Islet precursor cell (in vitro differentiated cells): ENCODE data around the gene NR0B1.

Experiments
- DNase-seq: peaks from one replicate; pipeline ENCODE4 v3.0.0-alpha.2; 2018

NR0B1 gene, protein sequence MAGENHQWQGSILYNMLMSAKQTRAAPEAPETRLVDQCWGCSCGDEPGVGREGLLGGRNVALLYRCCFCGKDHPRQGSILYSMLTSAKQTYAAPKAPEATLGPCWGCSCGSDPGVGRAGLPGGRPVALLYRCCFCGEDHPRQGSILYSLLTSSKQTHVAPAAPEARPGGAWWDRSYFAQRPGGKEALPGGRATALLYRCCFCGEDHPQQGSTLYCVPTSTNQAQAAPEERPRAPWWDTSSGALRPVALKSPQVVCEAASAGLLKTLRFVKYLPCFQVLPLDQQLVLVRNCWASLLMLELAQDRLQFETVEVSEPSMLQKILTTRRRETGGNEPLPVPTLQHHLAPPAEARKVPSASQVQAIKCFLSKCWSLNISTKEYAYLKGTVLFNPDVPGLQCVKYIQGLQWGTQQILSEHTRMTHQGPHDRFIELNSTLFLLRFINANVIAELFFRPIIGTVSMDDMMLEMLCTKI

DNA sequence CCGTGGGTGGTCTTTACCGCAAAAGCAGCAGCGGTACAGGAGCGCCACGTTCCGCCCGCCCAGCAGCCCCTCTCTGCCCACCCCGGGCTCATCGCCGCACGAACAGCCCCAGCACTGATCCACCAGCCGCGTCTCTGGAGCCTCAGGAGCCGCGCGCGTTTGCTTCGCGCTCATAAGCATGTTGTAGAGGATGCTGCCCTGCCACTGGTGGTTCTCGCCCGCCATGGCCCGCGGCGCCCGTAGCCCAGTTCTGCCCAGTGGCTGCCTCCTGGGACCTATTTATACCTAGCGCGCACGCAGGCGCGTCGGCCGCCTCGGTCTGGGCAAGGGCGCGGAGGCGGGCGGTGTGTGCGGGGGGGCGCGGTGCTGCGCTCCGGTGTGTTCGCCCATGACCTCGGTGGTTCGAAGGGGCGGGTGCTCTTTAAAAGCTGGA, at the start of gene NR0B1:
TSS of gene NR0B1 (minus strand) at position 252 of the 433 bp plus-strand sequence. CDS start at position 225, 27 bp downstream.
- DNase-seq: no peak

DNA sequence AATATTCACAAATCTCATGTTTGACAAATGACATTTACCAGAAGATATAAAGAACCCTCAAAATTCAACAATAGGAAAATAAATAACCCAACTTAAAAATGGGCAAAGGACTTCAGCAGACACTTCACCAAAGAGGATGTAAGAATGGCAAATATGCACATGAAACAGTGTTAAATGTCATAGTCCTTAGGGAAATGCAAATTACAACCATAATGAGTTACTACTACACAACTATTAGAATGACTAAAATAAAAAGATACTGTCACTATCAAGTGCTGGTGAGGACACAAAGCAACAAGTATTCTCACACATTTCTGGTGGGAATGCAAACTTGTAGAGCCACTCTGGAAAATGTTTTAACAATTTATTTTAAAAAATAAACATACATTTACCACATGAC, 40.8 kb upstream of the NR0B1 start:
- DNase-seq: no peak

DNA sequence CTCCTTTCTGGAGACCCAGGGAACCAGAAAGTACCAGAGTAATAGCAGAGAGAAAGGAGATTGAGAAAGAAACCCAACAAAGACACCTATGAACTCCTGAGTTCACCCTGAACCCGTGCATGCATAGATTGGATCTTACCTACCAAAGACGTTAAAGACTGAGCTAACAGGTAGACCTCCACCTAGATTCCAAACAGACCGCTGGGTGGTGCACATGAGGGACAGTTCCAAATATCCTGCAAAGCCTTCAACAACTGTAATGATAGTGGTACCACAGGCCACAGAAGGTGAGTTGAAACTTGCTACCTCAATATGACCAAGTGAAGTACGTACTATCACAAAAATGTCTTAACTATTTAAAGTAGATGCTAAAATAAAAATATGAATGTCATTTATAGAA, 34.0 kb upstream of the NR0B1 start:
- peak; percentile 45 for DNase-seq

DNA sequence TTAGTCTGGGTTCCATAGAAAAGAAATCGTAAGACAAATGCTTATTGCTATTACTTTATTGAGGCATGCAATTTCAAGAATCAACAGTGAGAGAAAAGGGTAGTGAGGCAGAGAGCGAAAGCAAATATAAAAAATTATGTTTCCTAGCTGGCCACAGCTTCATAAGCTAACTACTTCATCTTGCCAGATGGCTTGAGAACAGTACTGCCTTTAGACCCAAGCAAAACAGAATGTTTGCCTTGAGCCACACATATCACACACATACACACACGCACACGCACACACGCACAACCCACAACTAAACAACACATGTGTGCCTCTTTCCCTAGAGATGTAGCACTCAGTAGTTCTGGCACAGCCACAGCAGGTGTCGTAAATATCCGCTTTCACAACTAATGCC, 31.6 kb upstream of the NR0B1 start:
- no peak for DNase-seq

DNA sequence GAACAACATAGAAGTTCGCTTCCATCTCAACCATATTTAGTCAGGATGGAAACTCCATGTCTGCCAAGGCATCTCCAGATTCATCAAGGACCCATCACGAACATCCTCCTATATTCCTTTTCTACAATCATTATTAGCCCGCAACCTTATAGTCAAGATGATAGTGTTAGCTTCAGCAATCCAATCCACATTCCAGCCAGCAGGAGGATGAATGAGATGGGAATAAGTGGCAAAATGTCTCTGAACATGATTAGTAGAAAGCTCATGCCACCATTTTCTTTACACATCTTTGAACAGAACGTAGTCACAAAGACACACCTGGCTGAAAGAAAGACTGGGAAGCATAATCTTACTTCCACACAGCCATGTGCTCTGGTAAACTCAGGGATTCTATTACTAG, 18.6 kb upstream of the NR0B1 start:
- no peak for DNase-seq

DNA sequence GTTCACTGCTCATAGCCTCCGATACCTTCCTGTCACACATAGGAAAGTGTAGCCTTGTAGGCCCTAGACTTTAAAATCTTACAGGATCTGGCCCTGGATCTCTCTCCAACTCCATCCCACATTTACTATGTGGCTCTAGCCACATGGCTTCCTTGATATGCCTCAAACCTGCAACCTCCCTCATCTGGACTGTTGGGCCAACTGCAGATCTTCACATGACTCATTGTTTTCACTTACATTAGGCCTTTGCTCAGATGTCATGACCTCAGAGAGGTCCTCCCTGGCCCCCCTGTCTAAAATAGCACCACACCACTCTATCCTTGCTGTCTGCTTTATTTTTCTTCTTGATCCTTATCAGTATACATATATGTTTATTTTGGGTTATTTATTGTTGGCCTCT, 8.1 kb upstream of the NR0B1 start:
- no peak for DNase-seq

DNA sequence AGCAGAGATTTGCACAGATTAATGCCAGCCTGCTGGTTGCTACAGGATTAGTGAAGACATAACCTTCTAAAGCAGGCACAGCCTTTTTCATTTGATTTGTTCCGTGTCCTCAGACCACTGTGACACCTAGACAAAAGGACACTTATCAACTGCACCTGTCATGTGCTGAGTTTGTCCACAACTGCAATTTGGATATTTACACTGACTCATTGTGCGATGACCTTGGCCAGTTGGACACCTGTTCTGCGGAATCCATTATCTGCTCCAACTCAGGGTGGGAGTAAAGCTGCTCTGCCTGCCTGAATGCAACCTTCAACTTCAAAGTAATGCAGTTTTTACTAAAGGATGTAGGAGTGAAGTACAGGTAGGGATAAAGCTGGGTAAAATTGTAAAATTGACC, 4.1 kb upstream of the NR0B1 start:
- DNase-seq: no peak

DNA sequence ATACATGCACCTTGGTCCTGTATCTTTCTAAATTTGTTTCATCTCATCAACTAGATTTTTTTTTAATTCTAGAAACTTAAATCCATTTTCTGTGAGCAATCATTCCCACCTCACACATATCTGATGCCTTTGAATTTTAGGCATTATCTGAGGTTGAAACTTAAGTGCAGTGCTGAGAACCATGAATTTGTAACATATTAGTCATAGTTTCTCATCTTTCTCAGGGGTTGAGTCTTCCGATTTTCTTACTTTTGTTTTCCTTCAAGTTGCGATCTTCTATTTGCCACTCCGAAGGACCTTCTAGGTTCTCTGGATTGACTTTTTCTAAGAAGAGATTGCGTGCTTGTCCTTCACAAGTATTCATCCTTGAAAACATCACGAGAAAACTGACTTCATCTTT, 3.7 kb upstream of the NR0B1 start:
- DNase-seq: no peak

DNA sequence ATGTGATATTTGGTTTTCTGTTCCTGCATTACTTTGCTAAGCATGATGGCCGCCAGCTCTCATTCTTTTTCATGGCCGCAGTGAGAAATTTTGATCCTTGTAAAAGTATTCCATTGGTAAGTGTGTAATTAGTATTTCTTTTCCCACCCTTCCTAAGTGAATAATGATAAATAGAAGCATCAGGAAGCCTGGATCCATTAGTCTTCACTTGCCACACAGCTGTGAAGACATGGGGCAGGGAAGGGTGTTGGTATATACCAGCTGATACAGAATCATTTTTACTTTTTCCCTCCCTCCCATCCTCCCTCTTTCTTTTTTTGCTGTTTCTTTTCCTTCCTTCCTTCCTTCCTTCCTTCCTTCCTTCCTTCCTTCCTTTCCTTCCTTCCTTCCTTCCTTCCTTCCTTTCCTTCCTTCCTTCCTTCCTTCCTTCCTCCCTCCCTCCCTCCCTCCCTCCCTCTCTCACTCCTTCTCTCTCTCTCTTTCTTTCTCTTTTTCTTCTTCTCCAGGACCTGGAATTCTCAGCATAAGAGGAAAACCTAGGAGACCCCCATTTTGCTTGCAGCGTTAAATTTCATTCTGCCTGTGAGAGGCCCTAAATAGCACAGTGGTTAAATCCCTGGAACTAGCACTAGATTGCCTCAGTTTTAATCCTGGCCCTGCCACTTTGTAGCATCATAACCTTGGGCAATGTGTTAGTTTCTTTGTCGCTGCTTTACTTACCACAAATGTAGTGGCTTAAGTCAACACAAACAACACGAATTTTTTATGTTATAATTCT, 1.4 kb upstream of the NR0B1 start:
- DNase-seq: no peak

DNA sequence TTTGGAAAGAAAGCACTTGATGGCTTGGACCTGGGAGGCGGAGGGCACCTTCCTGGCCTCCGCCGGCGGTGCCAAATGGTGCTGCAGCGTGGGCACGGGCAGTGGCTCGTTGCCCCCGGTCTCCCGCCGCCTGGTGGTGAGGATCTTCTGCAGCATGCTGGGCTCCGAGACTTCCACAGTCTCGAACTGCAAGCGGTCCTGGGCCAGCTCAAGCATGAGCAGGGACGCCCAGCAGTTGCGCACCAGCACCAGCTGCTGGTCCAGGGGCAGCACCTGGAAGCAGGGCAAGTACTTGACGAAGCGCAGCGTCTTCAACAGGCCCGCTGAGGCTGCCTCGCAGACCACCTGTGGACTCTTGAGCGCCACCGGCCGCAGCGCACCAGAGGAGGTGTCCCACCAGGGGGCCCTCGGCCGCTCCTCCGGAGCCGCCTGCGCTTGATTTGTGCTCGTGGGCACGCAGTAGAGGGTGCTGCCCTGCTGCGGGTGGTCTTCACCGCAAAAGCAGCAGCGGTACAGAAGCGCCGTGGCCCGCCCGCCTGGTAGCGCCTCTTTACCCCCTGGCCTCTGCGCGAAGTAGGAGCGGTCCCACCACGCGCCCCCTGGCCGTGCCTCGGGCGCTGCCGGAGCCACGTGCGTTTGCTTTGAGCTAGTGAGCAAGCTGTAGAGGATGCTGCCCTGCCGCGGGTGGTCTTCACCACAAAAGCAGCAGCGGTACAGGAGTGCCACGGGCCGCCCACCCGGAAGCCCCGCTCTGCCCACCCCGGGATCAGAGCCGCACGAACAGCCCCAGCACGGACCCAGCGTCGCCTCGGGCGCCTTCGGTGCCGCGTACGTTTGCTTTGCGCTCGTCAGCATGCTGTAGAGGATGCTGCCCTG, 689 bp downstream of the NR0B1 start:
- DNase-seq: peak; percentile 70

DNA sequence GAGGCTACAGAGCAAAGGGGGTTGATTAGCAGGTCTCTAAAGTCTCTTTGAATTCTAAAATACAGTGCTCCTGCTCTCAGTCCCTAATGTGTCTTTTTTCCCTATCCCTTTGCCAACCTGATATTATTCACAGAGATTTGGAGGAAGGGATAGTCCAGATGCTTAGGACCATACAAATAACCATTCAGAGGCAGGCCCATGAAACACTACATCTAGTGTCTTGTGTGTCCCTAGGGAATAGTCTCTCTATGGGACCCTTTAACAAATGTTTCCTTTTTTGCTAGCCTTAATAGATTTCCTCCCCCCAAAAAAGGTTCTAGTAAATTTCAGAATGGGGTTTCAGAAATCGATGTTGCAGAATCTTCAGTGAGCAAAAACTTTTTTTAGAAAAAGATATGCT, 1.7 kb downstream of the NR0B1 start:
- no peak for DNase-seq

DNA sequence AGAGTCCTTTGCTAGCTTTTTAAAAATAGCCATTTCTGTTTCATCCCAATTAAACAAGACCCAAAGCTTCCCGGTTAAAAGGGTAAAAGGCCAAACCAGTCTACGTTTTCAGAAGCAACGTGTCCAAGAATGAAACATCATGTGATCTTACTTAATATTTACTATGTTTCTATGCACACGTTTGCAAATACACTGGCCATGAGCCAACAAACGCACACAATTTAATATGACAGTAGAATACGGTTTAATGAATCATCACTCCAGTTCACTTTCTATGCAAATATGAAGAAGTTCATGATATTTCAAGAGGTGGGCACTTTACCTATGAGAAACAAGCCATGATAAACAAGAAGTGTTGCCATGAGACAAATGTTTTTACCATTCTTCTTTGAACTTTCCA, 4.3 kb downstream of the NR0B1 start:
- DNase-seq: no peak

DNA sequence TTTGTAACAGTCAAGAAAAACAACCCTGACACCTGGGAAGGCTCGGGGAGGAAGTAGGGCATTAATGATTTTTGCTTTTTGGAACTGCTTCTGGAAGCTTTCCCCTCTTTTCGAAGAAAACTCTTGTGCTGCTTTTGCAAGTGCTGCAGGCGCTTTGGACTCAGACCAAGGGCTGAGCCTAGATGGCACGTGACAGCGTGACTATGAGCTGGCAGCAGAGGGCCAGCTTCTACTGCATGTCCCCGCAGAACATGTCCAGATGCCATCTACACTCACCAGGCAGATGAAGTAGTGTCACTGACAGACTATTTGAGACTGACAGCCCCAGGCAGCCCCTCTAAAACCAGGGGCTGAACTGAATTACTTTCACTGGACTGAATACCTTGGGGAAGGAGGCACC, 6.2 kb downstream of the NR0B1 start:
- DNase-seq: no peak

DNA sequence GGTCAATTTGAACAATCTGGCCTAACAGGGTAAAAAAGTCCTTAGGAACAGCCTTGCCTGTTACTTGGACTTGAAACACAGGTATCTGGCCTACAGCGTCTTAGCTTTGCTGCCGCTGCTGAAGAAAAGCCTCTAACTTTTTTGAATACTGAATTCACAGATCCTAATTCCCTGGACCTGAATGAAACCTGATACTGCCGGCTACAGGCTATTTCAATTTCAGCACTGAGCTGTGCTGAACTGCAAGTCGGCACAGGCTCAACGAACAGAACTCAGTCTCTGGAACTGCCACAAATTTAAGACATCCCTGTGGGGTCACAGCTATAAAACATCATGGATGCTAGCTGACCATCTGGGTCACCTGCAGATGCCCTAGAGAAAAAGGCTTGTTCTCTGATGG, 7.2 kb downstream of the NR0B1 start:
- no peak for DNase-seq

DNA sequence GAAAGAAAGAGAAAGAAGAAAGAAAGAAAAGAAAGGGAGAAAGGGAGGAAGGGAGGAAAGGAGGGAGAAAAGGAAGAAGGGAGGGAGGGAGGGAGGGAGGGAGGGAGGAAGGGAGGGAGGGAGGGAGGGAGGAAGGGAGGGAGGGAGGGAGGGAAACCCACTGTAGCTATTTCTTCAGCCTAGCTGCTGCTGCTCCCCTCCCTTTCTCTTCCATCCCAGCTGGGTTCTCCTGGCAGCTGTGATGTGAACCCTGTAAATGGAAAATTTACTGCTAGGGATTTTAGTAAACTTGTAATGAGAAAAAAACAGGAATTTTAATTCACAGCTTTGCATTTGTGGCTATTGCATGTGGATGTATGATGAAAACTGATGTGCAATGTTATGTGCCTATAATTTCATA, 8.0 kb downstream of the NR0B1 start:
- DNase-seq: no peak

DNA sequence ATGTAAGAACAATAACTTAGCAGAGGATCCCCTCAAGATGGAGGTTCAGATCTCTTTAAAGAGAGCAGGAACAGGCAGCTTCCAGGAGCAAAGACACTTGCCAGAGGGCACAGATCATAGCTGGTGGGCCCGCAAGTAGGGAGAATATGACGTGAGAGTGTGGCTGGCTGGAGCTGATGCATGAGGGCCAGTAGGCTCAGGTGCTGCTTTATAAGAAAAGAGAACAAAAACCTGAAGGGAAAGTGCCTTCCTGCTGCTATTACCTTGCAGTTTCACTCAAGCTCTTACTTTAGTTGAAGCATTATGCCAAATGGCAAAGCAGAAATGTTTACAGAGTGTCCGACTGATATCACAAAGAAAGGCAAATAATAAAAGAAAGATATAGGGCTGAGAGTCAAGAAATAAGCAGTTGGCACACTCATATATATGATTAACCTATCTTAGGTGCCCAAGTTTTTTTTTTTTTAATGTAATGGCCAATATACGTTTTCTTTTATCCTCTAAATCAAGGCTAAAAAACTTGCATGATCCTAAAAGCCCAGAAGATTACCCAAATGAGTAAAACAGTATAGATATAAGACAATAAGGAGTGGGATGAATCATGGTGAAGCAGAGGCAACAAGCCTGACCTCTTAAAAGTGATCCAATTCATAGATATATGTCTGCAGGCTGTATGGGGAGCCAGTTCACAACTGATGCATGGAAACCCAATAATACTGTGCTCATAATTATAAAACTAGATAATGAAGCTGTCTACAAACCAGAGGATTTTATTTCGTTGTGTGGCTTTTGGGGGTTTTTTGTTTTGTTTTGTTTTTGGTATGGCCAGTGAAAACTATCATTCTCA, 12.6 kb downstream of the NR0B1 start:
- DNase-seq: no peak

DNA sequence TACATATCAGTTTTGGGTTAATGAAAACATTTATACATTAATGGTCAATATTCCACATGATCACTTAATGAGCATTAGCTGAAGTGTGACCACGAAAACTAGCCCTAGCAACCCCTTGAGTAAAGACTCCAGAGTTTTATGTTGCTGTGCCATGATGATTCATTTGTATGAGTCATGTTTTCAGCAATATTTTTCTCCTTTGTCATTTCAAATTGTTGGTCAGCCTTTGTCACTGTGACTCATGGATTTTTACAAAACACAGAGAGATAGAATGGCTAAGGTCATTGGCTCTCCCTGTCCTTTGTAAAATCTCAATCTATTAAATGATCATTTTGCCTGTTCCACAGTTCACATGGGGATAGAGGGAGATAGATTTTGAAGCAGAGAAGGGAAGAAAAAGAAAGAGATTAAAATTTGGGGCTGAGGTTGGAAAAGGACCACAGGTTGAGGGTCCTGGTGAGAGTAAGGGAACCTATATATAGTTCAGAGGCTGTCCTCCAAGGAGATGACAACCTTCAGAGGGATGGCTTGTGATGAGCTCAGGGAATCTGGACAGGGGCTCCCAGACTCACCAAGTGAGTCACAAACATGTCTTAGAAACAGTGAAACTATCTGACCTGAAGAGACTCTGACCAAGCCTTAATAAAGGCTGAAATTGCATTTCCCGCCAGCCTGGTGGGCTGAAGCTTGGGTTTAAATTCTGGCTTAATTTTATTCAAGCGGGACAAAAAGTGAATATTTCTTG, 25.6 kb downstream of the NR0B1 start:
- DNase-seq: peak; percentile 56

DNA sequence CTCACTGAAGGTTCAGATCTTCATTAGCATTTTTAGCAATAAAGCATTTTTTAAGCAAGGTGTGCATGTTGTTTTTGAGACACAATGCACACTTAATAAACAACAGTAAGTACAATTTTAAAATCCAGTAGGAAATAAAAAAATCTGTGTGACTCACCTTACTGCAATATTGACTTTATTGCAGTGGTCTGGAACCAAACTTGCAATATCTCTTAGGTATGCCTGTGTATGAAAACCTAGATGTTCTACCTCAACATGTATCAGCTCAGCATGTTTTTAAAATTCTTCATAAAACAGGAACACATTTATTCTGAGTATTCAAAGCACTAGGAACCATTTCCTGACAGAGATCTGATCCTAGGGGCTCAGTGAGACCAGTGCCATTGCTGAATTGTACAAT, 26.7 kb downstream of the NR0B1 start:
- no peak for DNase-seq

DNA sequence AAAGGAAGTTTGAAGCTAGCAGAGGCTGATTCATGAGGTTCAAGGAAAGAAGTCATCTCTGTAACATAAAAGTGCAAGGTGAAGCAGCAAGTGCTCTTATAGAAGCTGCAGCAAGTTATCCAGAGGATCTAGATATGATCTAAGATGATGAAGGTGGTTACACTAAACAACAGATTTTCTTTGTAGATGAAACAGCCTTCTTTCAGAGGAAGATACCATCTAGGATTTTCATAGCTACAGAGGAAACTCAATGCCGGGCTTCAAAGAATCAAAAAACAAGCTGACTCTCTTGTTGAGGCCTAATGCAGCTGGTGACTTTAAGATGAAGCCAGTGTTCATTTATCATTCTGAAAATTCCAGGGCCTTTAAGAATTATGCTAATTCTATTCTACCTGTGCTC, 28.8 kb downstream of the NR0B1 start:
- DNase-seq: no peak

DNA sequence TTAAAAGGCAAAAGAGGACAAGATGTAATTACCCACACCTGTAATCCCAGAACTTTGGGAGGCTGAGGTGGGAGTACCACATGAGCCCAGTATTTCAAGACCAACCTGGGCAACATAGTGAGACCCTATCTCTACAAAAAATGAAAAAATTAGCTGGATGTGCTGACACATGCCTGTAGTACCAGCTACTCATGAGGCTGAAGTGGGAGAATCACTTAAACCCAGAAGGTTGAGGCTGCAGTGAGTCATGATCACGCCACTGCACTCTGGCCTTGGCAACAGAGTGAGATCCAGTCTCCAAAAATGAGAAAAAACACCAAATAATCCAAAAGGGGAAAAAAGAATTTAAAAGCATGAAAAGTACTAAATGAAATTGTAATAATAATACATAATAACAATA, 30.8 kb downstream of the NR0B1 start:
- no peak for DNase-seq

DNA sequence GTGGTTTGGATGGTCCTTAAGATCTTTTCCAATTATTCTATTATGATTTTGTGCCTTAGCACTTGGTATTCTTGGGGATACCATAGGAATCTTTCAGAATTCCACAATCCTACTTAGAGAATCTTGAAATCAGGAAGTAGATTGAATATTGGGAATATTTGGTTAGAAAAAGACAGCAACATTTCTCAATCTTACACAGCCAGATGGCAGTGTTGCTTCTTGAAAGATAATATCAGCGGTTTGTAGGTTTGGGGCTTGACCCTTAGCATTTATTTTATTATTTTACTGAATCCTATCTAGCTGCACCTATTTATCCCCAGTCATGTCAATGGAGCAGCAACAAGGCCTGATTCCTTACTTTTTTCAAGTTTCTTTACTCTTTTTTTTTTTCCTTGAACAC, 33.7 kb downstream of the NR0B1 start:
- DNase-seq: no peak

DNA sequence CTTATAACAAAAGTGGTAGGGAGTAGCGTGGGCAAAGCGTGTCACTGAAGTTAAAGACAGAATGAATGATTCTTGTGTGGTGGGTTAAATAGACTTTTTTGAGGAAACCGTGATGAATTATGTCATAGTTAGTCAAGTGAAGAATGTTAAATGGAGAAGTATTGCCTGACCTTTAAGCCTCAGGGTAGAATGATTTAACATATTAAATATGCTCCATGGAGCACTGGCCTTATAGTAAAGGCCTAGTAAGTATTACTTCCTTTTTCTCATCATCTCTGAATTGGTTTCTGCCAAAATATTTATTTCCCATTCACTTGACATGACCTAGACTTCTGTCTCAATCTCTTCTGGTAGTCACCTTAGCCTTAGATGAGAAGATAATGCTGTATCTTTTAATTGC, 38.6 kb downstream of the NR0B1 start:
- DNase-seq: no peak
